ENCODE data around the gene VEZT.

DNA sequence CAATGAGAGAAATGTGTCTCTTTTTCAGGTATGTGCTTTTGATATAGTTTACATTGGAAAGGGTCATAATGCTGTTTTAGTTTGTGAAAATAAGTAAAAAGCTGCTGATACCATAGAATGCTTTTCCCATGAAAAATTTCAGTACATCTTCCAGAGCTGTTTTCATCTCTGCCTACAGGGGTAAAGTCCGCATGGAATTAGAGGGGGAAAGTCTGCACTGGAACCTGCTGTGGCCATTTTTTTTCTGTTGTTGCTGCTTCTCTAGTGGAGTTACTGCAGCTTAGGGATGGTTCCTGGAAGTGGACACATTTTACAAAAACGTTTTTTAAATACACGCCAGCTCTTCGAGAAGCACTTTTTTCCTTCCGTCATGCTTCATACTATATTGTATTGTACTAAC, 81.3 kb downstream of the VEZT start:
- TF ChIP-seq, protein P1, sequence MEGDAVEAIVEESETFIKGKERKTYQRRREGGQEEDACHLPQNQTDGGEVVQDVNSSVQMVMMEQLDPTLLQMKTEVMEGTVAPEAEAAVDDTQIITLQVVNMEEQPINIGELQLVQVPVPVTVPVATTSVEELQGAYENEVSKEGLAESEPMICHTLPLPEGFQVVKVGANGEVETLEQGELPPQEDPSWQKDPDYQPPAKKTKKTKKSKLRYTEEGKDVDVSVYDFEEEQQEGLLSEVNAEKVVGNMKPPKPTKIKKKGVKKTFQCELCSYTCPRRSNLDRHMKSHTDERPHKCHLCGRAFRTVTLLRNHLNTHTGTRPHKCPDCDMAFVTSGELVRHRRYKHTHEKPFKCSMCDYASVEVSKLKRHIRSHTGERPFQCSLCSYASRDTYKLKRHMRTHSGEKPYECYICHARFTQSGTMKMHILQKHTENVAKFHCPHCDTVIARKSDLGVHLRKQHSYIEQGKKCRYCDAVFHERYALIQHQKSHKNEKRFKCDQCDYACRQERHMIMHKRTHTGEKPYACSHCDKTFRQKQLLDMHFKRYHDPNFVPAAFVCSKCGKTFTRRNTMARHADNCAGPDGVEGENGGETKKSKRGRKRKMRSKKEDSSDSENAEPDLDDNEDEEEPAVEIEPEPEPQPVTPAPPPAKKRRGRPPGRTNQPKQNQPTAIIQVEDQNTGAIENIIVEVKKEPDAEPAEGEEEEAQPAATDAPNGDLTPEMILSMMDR (conservative IDR thresholded peaks at IDR 0.05 in 1 of 2, IDR thresholded peaks at IDR 0.05 in 1 of 2; ENCODE audit: extremely low read depth in 1 of 2, insufficient read depth in 1 of 2, low read depth in 1 of 2, low read length in 2 of 2): no peak
- no peak for TF ChIP-seq EZH2 (IDR thresholded peaks at IDR 0.05; ENCODE audit: borderline replicate concordance, low read length)
